Smooth muscle cell (in vitro differentiated cells): ENCODE measurements around the gene SRXN1. TPM values are rescaled to one million over a fixed set of nuclear protein-coding genes. Genes with fewer than 3 reads are reported as not detected.

Experiments used
- DNase-seq: peaks from one replicate; lab custom pipeline; 2025; ENCODE audit not compliant: unreplicated experiment; lab: John Stamatoyannopoulos, UW
- H2AFZ ChIP-seq: fragments of 200-600 bp; sonication (generic); 2 replicates; pipeline ENCODE4 v1.6.0; 2016; ENCODE audit warnings: antibody characterized with exemption, low read depth, mild to moderate bottlenecking
- H3F3A ChIP-seq: fragments of 200-600 bp; sonication (generic); 2 replicates; pipeline ENCODE4 v1.6.0; 2017; ENCODE audit warnings: antibody characterized with exemption, low read depth
- H3K27ac ChIP-seq: fragments of 200-600 bp; sonication (generic); 2 replicates; pipeline ENCODE4 v1.5.1; 2016; ENCODE audit warnings: low read depth, mild to moderate bottlenecking
- H3K27me3 ChIP-seq: fragments of 200-600 bp; sonication (generic); 2 replicates; pipeline ENCODE4 v1.6.1; 2016; ENCODE audit warnings: low read depth, mild to moderate bottlenecking
- H3K36me3 ChIP-seq: fragments of 200-600 bp; sonication (generic); 2 replicates; pipeline ENCODE4 v1.5.1; 2016; ENCODE audit warnings: low read depth
- H3K4me1 ChIP-seq: fragments of 200-600 bp; sonication (generic); 2 replicates; pipeline ENCODE4 v1.5.1; 2016; ENCODE audit warnings: low read depth
- H3K4me2 ChIP-seq: fragments of 200-600 bp; sonication (generic); 2 replicates; pipeline ENCODE4 v1.6.0; 2016; ENCODE audit warnings: mild to moderate bottlenecking
- H3K4me3 ChIP-seq: fragments of 200-600 bp; sonication (generic); 2 replicates; pipeline ENCODE4 v1.5.1; 2016; ENCODE audit warnings: mild to moderate bottlenecking
- H3K79me2 ChIP-seq: fragments of 200-600 bp; sonication (generic); 2 replicates; pipeline ENCODE4 v1.6.0; 2016; ENCODE audit warnings: low read depth, mild to moderate bottlenecking
- H3K9ac ChIP-seq: fragments of 200-600 bp; sonication (generic); 2 replicates; pipeline ENCODE4 v1.6.0; 2016; ENCODE audit warnings: low read depth
- H3K9me3 ChIP-seq: fragments of 200-600 bp; sonication (generic); replicated peaks from 2 replicates; pipeline ENCODE4 v1.5.1; 2016; ENCODE audit warnings: low read depth
- H4K20me1 ChIP-seq: fragments of 200-600 bp; sonication (generic); 2 replicates; pipeline ENCODE4 v1.6.0; 2016; ENCODE audit warnings: low read depth
- WGBS: methylation state at CpG from one replicate; pipeline ENCODE4 v1.1.7; 2016; ENCODE audit warnings: low lambda C conversion rate; 5-methylcytosine and 5-hydroxymethylcytosine counted together
- polyA plus RNA-seq: library from polyadenylated mRNA; unstranded; fragments of >200 nt; fragmentation: Nextera tagmentation; extraction: Ambion mirVana; gene quantifications from 2 replicates; pipeline ENCODE4 v1.2.1, GENCODE V29; 2016
- total RNA-seq: library from RNA; depleted of rRNA; stranded (reverse); fragments of >200 nt; gene quantifications from 2 replicates; pipeline ENCODE4 v1.2.3, GENCODE V29; 2014
- TF ChIP-seq, protein P1 (sequence below): fragments of 200-600 bp; sonication (generic); IDR thresholded peaks from 2 replicates; pipeline ENCODE4 v1.5.1; 2017; ENCODE audit warnings: borderline replicate concordance, mild to moderate bottlenecking, antibody characterized with exemption; ENCODE audit not compliant: insufficient read depth, poor library complexity, severe bottlenecking

Gene SRXN1
- total and polyA plus RNA-seq, 2 experiments from 2014 or later: 26.9 to 27.2 TPM

DNA sequence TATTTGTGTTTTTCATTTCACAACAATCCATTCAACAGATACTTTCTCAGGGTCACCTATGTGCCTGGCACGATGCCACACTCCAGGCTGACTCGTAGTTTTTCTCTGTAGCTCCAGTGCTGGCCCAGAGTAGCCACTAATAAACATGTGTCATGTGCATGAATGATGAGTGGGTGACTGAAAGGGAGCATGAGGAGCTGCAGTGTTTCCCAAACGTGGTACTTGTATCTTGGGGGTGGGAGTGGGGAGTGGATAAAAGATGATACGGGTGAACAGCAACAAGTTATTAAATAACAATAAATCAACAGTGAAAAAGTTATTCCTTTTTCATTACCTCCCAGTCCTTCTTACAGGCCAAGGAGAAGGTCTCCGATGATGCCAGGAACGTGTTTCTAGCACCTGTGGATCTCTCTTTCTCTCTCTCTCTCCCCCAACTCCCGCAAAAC is 17.1 kb downstream of the SRXN1 start:
- TF ChIP-seq, protein P1, sequence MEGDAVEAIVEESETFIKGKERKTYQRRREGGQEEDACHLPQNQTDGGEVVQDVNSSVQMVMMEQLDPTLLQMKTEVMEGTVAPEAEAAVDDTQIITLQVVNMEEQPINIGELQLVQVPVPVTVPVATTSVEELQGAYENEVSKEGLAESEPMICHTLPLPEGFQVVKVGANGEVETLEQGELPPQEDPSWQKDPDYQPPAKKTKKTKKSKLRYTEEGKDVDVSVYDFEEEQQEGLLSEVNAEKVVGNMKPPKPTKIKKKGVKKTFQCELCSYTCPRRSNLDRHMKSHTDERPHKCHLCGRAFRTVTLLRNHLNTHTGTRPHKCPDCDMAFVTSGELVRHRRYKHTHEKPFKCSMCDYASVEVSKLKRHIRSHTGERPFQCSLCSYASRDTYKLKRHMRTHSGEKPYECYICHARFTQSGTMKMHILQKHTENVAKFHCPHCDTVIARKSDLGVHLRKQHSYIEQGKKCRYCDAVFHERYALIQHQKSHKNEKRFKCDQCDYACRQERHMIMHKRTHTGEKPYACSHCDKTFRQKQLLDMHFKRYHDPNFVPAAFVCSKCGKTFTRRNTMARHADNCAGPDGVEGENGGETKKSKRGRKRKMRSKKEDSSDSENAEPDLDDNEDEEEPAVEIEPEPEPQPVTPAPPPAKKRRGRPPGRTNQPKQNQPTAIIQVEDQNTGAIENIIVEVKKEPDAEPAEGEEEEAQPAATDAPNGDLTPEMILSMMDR: no peak
- no peaks in the 10 kb centered on the region for H3K27me3 ChIP-seq
- H3K79me2 ChIP-seq: no peaks in the 10 kb centered on the region
- H3K4me1 ChIP-seq: no peaks in the 10 kb centered on the region
- no peaks in the 10 kb centered on the region for H3K36me3 ChIP-seq
- 81% methylated on average over 7 of the region's 7 CpGs for WGBS
- H2AFZ ChIP-seq: no peak overlapping the region
- H4K20me1 ChIP-seq: no peaks in the 10 kb centered on the region
- no peaks in the 10 kb centered on the region for H3F3A ChIP-seq
- no peak overlapping the region for H3K4me2 ChIP-seq
- H3K27ac ChIP-seq: no peak overlapping the region
- no peak for DNase-seq
- H3K9ac ChIP-seq: no peak overlapping the region
- H3K9me3 ChIP-seq: no peaks in the 10 kb centered on the region
- no peak overlapping the region for H3K4me3 ChIP-seq

- no peak overlapping the region for H3K4me2 ChIP-seq
- no peak overlapping the region for H3K9ac ChIP-seq
- no peaks in the 10 kb centered on the region for H3K27me3 ChIP-seq
- no peaks in the 10 kb centered on the region for H3K9me3 ChIP-seq
- H3K36me3 ChIP-seq: no peaks in the 10 kb centered on the region
- H4K20me1 ChIP-seq: no peaks in the 10 kb centered on the region
- no peak overlapping the region for H2AFZ ChIP-seq
- no peaks in the 10 kb centered on the region for H3F3A ChIP-seq
- WGBS: 87% methylated on average over 9 of the region's 9 CpGs
- H3K27ac ChIP-seq: no peak overlapping the region
- H3K79me2 ChIP-seq: no peaks in the 10 kb centered on the region
- DNase-seq: no peak
- H3K4me1 ChIP-seq: no peaks in the 10 kb centered on the region
- TF ChIP-seq, protein P1: no peak
- no peak overlapping the region for H3K4me3 ChIP-seq
Observed at GRCh38 chr20:635028-635892, 17.7 kb downstream of the SRXN1 start.

DNA sequence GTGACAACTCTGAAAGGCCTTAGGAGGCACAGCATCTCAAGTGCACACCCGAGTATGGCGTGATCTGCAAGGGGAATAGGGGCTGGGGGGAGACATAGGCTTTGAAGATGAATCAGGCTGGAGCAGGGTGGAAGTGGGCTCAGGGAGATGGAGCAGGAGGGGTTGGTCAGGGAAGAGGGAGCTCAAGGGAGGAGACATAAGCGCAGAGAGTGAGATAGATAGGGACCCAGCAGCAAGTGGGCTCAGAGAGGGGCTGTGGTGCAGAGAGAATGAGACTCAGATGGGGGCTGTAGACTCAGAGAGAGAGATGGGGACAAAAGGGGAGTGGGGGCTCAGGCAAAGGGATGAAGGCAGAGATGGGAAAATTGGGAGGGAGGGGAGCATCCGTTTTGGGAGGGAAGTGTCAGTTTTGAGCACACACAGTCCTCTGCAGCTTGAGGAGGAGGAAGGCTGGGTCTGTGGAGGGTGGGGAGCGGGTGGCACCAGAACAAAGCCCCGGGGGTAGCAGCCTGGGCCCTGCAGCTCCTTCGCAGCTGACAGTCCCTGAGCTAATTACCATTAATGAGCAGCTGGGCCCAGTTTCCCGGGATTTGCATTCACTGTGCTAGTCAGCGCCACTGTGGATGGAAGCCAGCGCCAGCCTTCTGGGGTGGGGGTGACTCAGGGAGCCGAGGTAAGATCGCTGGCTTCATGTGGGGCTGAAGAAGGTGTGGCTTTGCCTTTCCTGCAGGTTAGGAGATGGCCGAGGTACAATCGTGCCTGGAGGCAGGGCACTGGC is 18.7 kb downstream of the SRXN1 start:
- no peak for DNase-seq
- H2AFZ ChIP-seq: no peak overlapping the region
- no peaks in the 10 kb centered on the region for H3F3A ChIP-seq
- WGBS: 73% methylated on average over 12 of the region's 14 CpGs
- H3K27me3 ChIP-seq: no peaks in the 10 kb centered on the region
- H3K36me3 ChIP-seq: no peaks in the 10 kb centered on the region
- H3K27ac ChIP-seq: no peak overlapping the region
- TF ChIP-seq, protein P1: no peak
- no peaks in the 10 kb centered on the region for H3K9me3 ChIP-seq
- H3K4me3 ChIP-seq: no peak overlapping the region
- H4K20me1 ChIP-seq: no peaks in the 10 kb centered on the region
- no peak overlapping the region for H3K4me2 ChIP-seq
- H3K9ac ChIP-seq: no peak overlapping the region
- H3K4me1 ChIP-seq: no peaks in the 10 kb centered on the region
- H3K79me2 ChIP-seq: no peaks in the 10 kb centered on the region
